ENCODE data around the gene CASR.
"Not testable (repeated sequence)": the region's sequence is repeated elsewhere in the genome, so short reads cannot be mapped to it uniquely, and the experiment has no call there.

CASR gene

GRCh38 chr3:122190525-122190924, 7.1 kb downstream of the CASR start:
- no peak overlapping the region for H3K4me3 ChIP-seq (ENCODE audit: low read length)
- DNase-seq (ENCODE audit: low read depth): no peak
- TF ChIP-seq CTCF (conservative IDR thresholded peaks at IDR 0.05; ENCODE audit: low read depth, low read length): no peak

- H3K4me3 ChIP-seq (ENCODE audit: low read length): no peak overlapping the region
- TF ChIP-seq CTCF (conservative IDR thresholded peaks at IDR 0.05; ENCODE audit: low read depth, low read length): no peak
- no peak for DNase-seq (ENCODE audit: low read depth)
Observed at GRCh38 chr3:122198966-122199365, 15.5 kb downstream of the CASR start.

- TF ChIP-seq CTCF (conservative IDR thresholded peaks at IDR 0.05; ENCODE audit: low read depth, low read length): no peak
- H3K4me3 ChIP-seq (ENCODE audit: low read length): no peak overlapping the region
- DNase-seq (ENCODE audit: low read depth): no peak
Observed at GRCh38 chr3:122199552-122199951, 16.1 kb downstream of the CASR start.

- TF ChIP-seq CTCF (conservative IDR thresholded peaks at IDR 0.05; ENCODE audit: low read depth, low read length): no peak
- H3K4me3 ChIP-seq (ENCODE audit: low read length): no peak overlapping the region
- DNase-seq (ENCODE audit: low read depth): no peak
Observed at GRCh38 chr3:122200661-122201060, 17.2 kb downstream of the CASR start.

GRCh38 chr3:122201476-122201875, 18.0 kb downstream of the CASR start:
- not testable (repeated sequence) for H3K4me3 ChIP-seq (ENCODE audit: low read length); DNase-seq (ENCODE audit: low read depth)

GRCh38 chr3:122208579-122208978, 25.1 kb downstream of the CASR start:
- TF ChIP-seq CTCF (conservative IDR thresholded peaks at IDR 0.05; ENCODE audit: low read depth, low read length): no peak
- no peak overlapping the region for H3K4me3 ChIP-seq (ENCODE audit: low read length)
- no peak for DNase-seq (ENCODE audit: low read depth)

GRCh38 chr3:122213650-122214049, 30.2 kb downstream of the CASR start:
- no peak for TF ChIP-seq CTCF (conservative IDR thresholded peaks at IDR 0.05; ENCODE audit: low read depth, low read length)
- H3K4me3 ChIP-seq (ENCODE audit: low read length): no peak overlapping the region
- no peak for DNase-seq (ENCODE audit: low read depth)

- no peak overlapping the region for H3K4me3 ChIP-seq (ENCODE audit: low read length)
- no peak for TF ChIP-seq CTCF (conservative IDR thresholded peaks at IDR 0.05; ENCODE audit: low read depth, low read length)
Observed at GRCh38 chr3:122214711-122215110, 31.2 kb downstream of the CASR start.

More at GRCh38 chr3:122214711-122215110, 31.2 kb downstream of the CASR start:
- DNase-seq (ENCODE audit: low read depth): no peak
